Right lobe of liver (tissue), 6 donors: ENCODE data around the gene ANKH. TPM values are rescaled to one million over a fixed set of nuclear protein-coding genes. Genes with fewer than 3 reads are reported as not detected.
A peak's percentile ranks its signal among the peaks of the same experiment; 100 is the strongest.

ENCODE experiments used
- ATAC-seq, 4 donors: fragments of 200-7000 bp; cut with Tn5 transposase; one replicate each; pipeline ENCODE4 v1.9.1; 2020; ENCODE audit warnings: mild to moderate bottlenecking in 4 of 4, moderate library complexity in 4 of 4
- DNase-seq, 3 donors: peaks; one replicate each; pipeline ENCODE4 v3.0.0-alpha.2; 2020
- H3K27ac ChIP-seq, 3 donors: fragments of 200-600 bp; one replicate each; pipeline ENCODE4 v1.8.0; 2022
- H3K27me3 ChIP-seq, 2 donors: fragments of 200-600 bp; one replicate each; pipeline ENCODE4 v1.8.0; 2022
- H3K36me3 ChIP-seq, 4 donors: fragments of 200-600 bp; sonication (generic) in 1 of 4; one replicate each; pipeline versions ENCODE4 v1.5.1 to v1.8.0; 2017 to 2022; ENCODE audit warnings: control low read depth in 1 of 4
- H3K4me1 ChIP-seq, 4 donors: fragments of 200-600 bp; sonication (generic) in 1 of 4; one replicate each; pipeline versions ENCODE4 v1.5.1 to v1.8.0; 2017 to 2022; ENCODE audit warnings: control low read depth in 1 of 4
- H3K4me3 ChIP-seq, 3 donors: fragments of 200-600 bp; one replicate each; pipeline ENCODE4 v1.8.0; 2022
- H3K9me3 ChIP-seq, 4 donors: fragments of 200-600 bp; sonication (generic) in 1 of 4; one replicate each; pipeline versions ENCODE4 v1.5.1 to v1.8.0; 2017 to 2022; ENCODE audit warnings: control low read depth in 1 of 4
- CTCF ChIP-seq, 4 donors: fragments of 200-600 bp in 3 of 4; fragments of 450-650 bp in 1 of 4; IDR thresholded peaks; one replicate each; pipeline versions ENCODE4 v1.5.1 to v1.8.0; 2016 to 2022; ENCODE audit warnings: antibody characterized with exemption in 4 of 4, mild to moderate bottlenecking in 2 of 4
- POLR2A ChIP-seq: fragments of 450-650 bp; IDR thresholded peaks from one replicate; pipeline ENCODE4 v1.6.1; 2017; ENCODE audit warnings: antibody characterized with exemption, mild to moderate bottlenecking
- WGBS: methylation state at CpG from one replicate; pipeline ENCODE4 v1.1.6; 2018; ENCODE audit warnings: low coverage, low lambda C conversion rate; ENCODE audit not compliant: insufficient coverage; ENCODE audit errors: missing lambda C conversion rate; 5-methylcytosine and 5-hydroxymethylcytosine counted together
- intact Hi-C, 2 donors: fragments of 100-400 bp; cut with DNase I; formaldehyde crosslinking; loops; one replicate each; pipeline versions ENCODE4 v1.11.2 to v1.14.1; 2022
- total RNA-seq, 6 experiments: library from RNA; depleted of rRNA in 2 of 6; stranded (reverse); fragments of >200 nt in 2 of 6; fragmentation: NEBNext Ultra II Directional in 3 of 6; extraction: Animal tissue kit (Norgen Biotek cat#: 25700) in 3 of 6; gene quantifications; one replicate each; pipeline versions ENCODE4 v1.1.0 to v1.2.4, GENCODE V29; 2016 to 2023
- donor health status: DM: no; HTN: yes; CAD: no.
- donor health status: DM: no; HTN: no; CAD: no.
- donor health status: DM: no; HTN: no; CAD: no.
- donor health status: DM: no; HTN: yes; CAD: no.
- donor health status: DM: no; HTN: yes; CAD: no.

ANKH gene
- total RNA-seq, 6 experiments from 2014 or later = 38.5 to 121 (median 61.9) TPM

- H3K4me3 ChIP-seq = no peak overlapping the region
- peak overlapping the region in 1 of 3 donors; percentile 7 for H3K27ac ChIP-seq
- peaks cover 0 to 74% (median 22%) of the 10 kb centered on the region in 4 donors for H3K4me1 ChIP-seq
- no peaks in the 10 kb centered on the region for H3K27me3 ChIP-seq
- H3K9me3 ChIP-seq = no peaks in the 10 kb centered on the region
- no peaks in the 10 kb centered on the region for H3K36me3 ChIP-seq
- ATAC-seq (peak in 3 of 4 donors; percentile 2 to 25 (median 24)), DNase-seq (no peak)
- 66% methylated on average over 3 of the region's 4 CpGs for WGBS
- intact Hi-C loops = no loop called here
- no peak for TF ChIP-seq CTCF (IDR thresholded peaks at IDR 0.05)
- no peak for TF ChIP-seq POLR2A
These were observed 199.5 kb downstream of the ANKH start for GRCh38 chr5:14672082-14672481.

- Histone ChIP-seq H3K4me3 (no peak overlapping the region), H3K36me3 (no peaks in the 10 kb centered on the region), H3K27me3 (no peaks in the 10 kb centered on the region), H3K9me3 (no peaks in the 10 kb centered on the region), H3K4me1 (peaks cover 0 to 80% (median 25%) of the 10 kb centered on the region in 4 donors), H3K27ac (peak overlapping the region; percentile 11 to 63 (median 37))
- TF ChIP-seq POLR2A (no peak), CTCF (IDR thresholded peaks at IDR 0.05) (no peak)
- DNase-seq (no peak), ATAC-seq (peak in 1 of 4 donors; percentile 56)
- intact Hi-C loops = no loop called here
- WGBS = 12% methylated on average over 2 of the region's 2 CpGs
These were observed 200.2 kb downstream of the ANKH start for GRCh38 chr5:14671414-14671813.

- peak overlapping the region in 2 of 3 donors; percentile 37 to 63 for H3K27ac ChIP-seq
- intact Hi-C loops = no loop called here
- H3K36me3 ChIP-seq = no peaks in the 10 kb centered on the region
- H3K27me3 ChIP-seq = no peaks in the 10 kb centered on the region
- 27% methylated on average over 1 of the region's 1 CpG for WGBS
- DNase-seq (no peak), ATAC-seq (peak in 1 of 4 donors; percentile 33)
- H3K4me1 ChIP-seq = peaks cover 0 to 76% (median 29%) of the 10 kb centered on the region in 4 donors
- H3K4me3 ChIP-seq = no peak overlapping the region
- TF ChIP-seq POLR2A = no peak
- TF ChIP-seq CTCF (IDR thresholded peaks at IDR 0.05) = no peak
- H3K9me3 ChIP-seq = no peaks in the 10 kb centered on the region
These were observed 201.6 kb downstream of the ANKH start for GRCh38 chr5:14669975-14670374.

GRCh38 chr5:14669415-14669814 is 202.2 kb downstream of the ANKH start:
- WGBS = 86% methylated on average over 5 of the region's 5 CpGs
- no peak for ATAC-seq
- TF ChIP-seq POLR2A (no peak), CTCF (IDR thresholded peaks at IDR 0.05) (no peak)
- intact Hi-C loops = no loop called here
- Histone ChIP-seq H3K36me3 (no peaks in the 10 kb centered on the region), H3K4me3 (no peak overlapping the region), H3K27me3 (no peaks in the 10 kb centered on the region), H3K9me3 (no peaks in the 10 kb centered on the region), H3K27ac (peak overlapping the region in 1 of 3 donors; percentile 63), H3K4me1 (peaks cover 0 to 76% (median 29%) of the 10 kb centered on the region in 4 donors)
- DNase-seq = no peak
